ENCODE measurements around the gene TEKTIP1.

The TEKTIP1 gene

GRCh38 chr19:3535981-3536380 lies 3.0 kb upstream of the TEKTIP1 start:
- no peak overlapping the region for H3K4me3 ChIP-seq (ENCODE audit: low read length)
- no peak for DNase-seq (ENCODE audit: low read depth)
- no peak for TF ChIP-seq CTCF (conservative IDR thresholded peaks at IDR 0.05; ENCODE audit: low read length)

GRCh38 chr19:3536429-3537100 lies 2.4 kb upstream of the TEKTIP1 start:
- DNase-seq (ENCODE audit: low read depth), result no peak
- TF ChIP-seq CTCF (conservative IDR thresholded peaks at IDR 0.05; ENCODE audit: low read length), result no peak

GRCh38 chr19:3537101-3537437 lies 1.9 kb upstream of the TEKTIP1 start:
- no peak overlapping the region for H3K4me3 ChIP-seq (ENCODE audit: low read length)

More at GRCh38 chr19:3536429-3537100, 2.4 kb upstream of the TEKTIP1 start:
- H3K4me3 ChIP-seq (ENCODE audit: low read length), result no peak overlapping the region

GRCh38 chr19:3537438-3538240 lies 1.3 kb upstream of the TEKTIP1 start:
- TF ChIP-seq CTCF (conservative IDR thresholded peaks at IDR 0.05; ENCODE audit: low read length), result no peak
- no peak for DNase-seq (ENCODE audit: low read depth)
- H3K4me3 ChIP-seq (ENCODE audit: low read length), result no peak overlapping the region

More at GRCh38 chr19:3537101-3537437, 1.9 kb upstream of the TEKTIP1 start:
- TF ChIP-seq CTCF (conservative IDR thresholded peaks at IDR 0.05; ENCODE audit: low read length), result no peak
- DNase-seq (ENCODE audit: low read depth), result no peak

- H3K4me3 ChIP-seq (ENCODE audit: low read length), result no peak overlapping the region
- no peak for TF ChIP-seq CTCF (conservative IDR thresholded peaks at IDR 0.05; ENCODE audit: low read length)
- no peak for DNase-seq (ENCODE audit: low read depth)
Measured at GRCh38 chr19:3538258-3538929, 580 bp upstream of the TEKTIP1 start.

GRCh38 chr19:3539756-3540118 lies 763 bp downstream of the TEKTIP1 start:
- TF ChIP-seq CTCF (conservative IDR thresholded peaks at IDR 0.05; ENCODE audit: low read length), result no peak
- no peak for DNase-seq (ENCODE audit: low read depth)
- no peak overlapping the region for H3K4me3 ChIP-seq (ENCODE audit: low read length)

Measured in AG10803 (cell line).